H9 (cell line): Measurements from ENCODE around the gene ZNF366. TPM values are rescaled to one million over a fixed set of nuclear protein-coding genes. Genes with fewer than 3 reads are reported as not detected.

Experiments used
- DNase-seq: peaks from one replicate; pipeline ENCODE4 v3.0.0-alpha.2; 2017
- H2AFZ ChIP-seq: one replicate; pipeline ENCODE4 v1.6.1; 2013; ENCODE audit warnings: mild to moderate bottlenecking, low read length, control low read depth, moderate library complexity
- H2AK5ac ChIP-seq: 2 replicates; pipeline ENCODE4 v1.6.1; 2013; ENCODE audit warnings: low read length, control low read depth, mixed read lengths; ENCODE audit not compliant: insufficient read length
- H2BK120ac ChIP-seq: one replicate; pipeline ENCODE4 v1.6.1; 2013; ENCODE audit warnings: low read depth, mild to moderate bottlenecking, low read length, control low read depth, inconsistent platforms; ENCODE audit not compliant: poor library complexity, severe bottlenecking
- H2BK12ac ChIP-seq: 2 replicates; pipeline ENCODE4 v1.6.1; 2013; ENCODE audit warnings: low read length, control low read depth, mixed read lengths, low read depth; ENCODE audit not compliant: insufficient read length
- H2BK15ac ChIP-seq: 2 replicates; pipeline ENCODE4 v1.6.1; 2013; ENCODE audit warnings: low read depth, low read length, control low read depth
- H2BK20ac ChIP-seq: one replicate; pipeline ENCODE4 v1.6.1; 2013; ENCODE audit warnings: low read depth, mild to moderate bottlenecking, low read length, control low read depth, inconsistent platforms; ENCODE audit not compliant: poor library complexity, severe bottlenecking
- H2BK5ac ChIP-seq: 2 replicates; pipeline ENCODE4 v1.6.1; 2013; ENCODE audit warnings: low read length, control low read depth, mixed read lengths; ENCODE audit not compliant: insufficient read length
- H3K14ac ChIP-seq: 2 replicates; pipeline ENCODE4 v1.6.1; 2013; ENCODE audit warnings: low read length, control low read depth; ENCODE audit not compliant: insufficient read depth
- H3K18ac ChIP-seq: 2 replicates; pipeline ENCODE4 v1.6.1; 2013; ENCODE audit warnings: low read depth, mild to moderate bottlenecking, mixed read lengths, low read length, control low read depth; ENCODE audit not compliant: insufficient read length
- H3K23ac ChIP-seq: 2 replicates; pipeline ENCODE4 v1.6.1; 2013; ENCODE audit warnings: low read length, control low read depth, mixed read lengths, low read depth; ENCODE audit not compliant: insufficient read length
- H3K23me2 ChIP-seq: 2 replicates; pipeline ENCODE4 v1.6.1; 2013; ENCODE audit warnings: low read depth, mild to moderate bottlenecking, mixed read lengths, low read length, control low read depth; ENCODE audit not compliant: insufficient read length, poor library complexity, severe bottlenecking
- H3K27ac ChIP-seq: 2 replicates; pipeline ENCODE4 v1.5.1; 2013; ENCODE audit warnings: low read length, control low read depth, mixed read lengths, low read depth; ENCODE audit not compliant: insufficient read length
- H3K27me3 ChIP-seq: 2 replicates; pipeline ENCODE4 v1.6.1; 2013; ENCODE audit warnings: low read length, control low read depth, inconsistent platforms; ENCODE audit not compliant: insufficient read depth
- H3K4ac ChIP-seq: 2 replicates; pipeline ENCODE4 v1.6.1; 2013; ENCODE audit warnings: low read depth, mild to moderate bottlenecking, control low read depth, inconsistent platforms, low read length, moderate library complexity
- H3K4me1 ChIP-seq: 2 replicates; pipeline ENCODE4 v1.6.1; 2013; ENCODE audit warnings: low read length, control low read depth, inconsistent platforms; ENCODE audit not compliant: insufficient read depth
- H3K4me2 ChIP-seq: 2 replicates; pipeline ENCODE4 v1.6.1; 2013; ENCODE audit warnings: low read length, control low read depth, mixed read lengths; ENCODE audit not compliant: insufficient read length, insufficient read depth
- H3K56ac ChIP-seq: 2 replicates; pipeline ENCODE4 v1.6.1; 2013; ENCODE audit warnings: low read depth, mild to moderate bottlenecking, mixed read lengths, low read length, control low read depth; ENCODE audit not compliant: insufficient read length
- H3K79me1 ChIP-seq: 2 replicates; pipeline ENCODE4 v1.6.1; 2013; ENCODE audit warnings: low read depth, mild to moderate bottlenecking, moderate library complexity, low read length, control low read depth, inconsistent platforms; ENCODE audit not compliant: insufficient read depth, poor library complexity, severe bottlenecking
- H3K79me2 ChIP-seq: 2 replicates; pipeline ENCODE4 v1.6.1; 2013; ENCODE audit warnings: low read length, control low read depth, inconsistent platforms; ENCODE audit not compliant: insufficient read depth
- H3K9ac ChIP-seq: 2 replicates; pipeline ENCODE4 v1.6.1; 2013; ENCODE audit warnings: low read length, control low read depth, mixed read lengths; ENCODE audit not compliant: insufficient read length; ENCODE audit errors: extremely low read depth
- H3K9me3 ChIP-seq: one replicate; pipeline ENCODE4 v1.6.1; 2013; ENCODE audit warnings: low read depth, low read length, inconsistent platforms; ENCODE audit not compliant: control insufficient read depth
- H3T11ph ChIP-seq: one replicate; pipeline ENCODE4 v1.6.1; 2013; ENCODE audit warnings: mild to moderate bottlenecking, low read length, control low read depth, inconsistent platforms
- H4K20me1 ChIP-seq: one replicate; pipeline ENCODE4 v1.6.1; 2013; ENCODE audit not compliant: control insufficient read depth, insufficient read length, insufficient read depth
- H4K5ac ChIP-seq: 2 replicates; pipeline ENCODE4 v1.6.1; 2013; ENCODE audit warnings: low read depth, mild to moderate bottlenecking, mixed read lengths, low read length, control low read depth; ENCODE audit not compliant: insufficient read length
- H4K8ac ChIP-seq: replicated peaks from 2 replicates; pipeline ENCODE4 v1.6.1; 2013; ENCODE audit warnings: low read length, control low read depth, mixed read lengths, low read depth; ENCODE audit not compliant: insufficient read length
- H4K91ac ChIP-seq: 2 replicates; pipeline ENCODE4 v1.6.1; 2013; ENCODE audit warnings: low read depth, mild to moderate bottlenecking, moderate library complexity, mixed read lengths, low read length, control low read depth; ENCODE audit not compliant: insufficient read length
- H3K27ac Mint-ChIP-seq, 3 experiments: 2 replicates in 2 of 3; 3 replicates in 1 of 3; pipeline ENCODE4 v1.8.0; 2020 to 2021; ENCODE audit warnings: mixed read lengths in 3 of 3, mild to moderate bottlenecking in 1 of 3, moderate library complexity in 1 of 3
- H3K27me3 Mint-ChIP-seq: 2 replicates; pipeline ENCODE4 v1.8.0; 2021; ENCODE audit warnings: low read depth, mild to moderate bottlenecking, moderate library complexity, mixed read lengths
- H3K36me3 Mint-ChIP-seq, 3 experiments: 2 replicates in 2 of 3; 3 replicates in 1 of 3; pipeline ENCODE4 v1.8.0; 2020 to 2021; ENCODE audit warnings: low read depth in 3 of 3, mixed read lengths in 3 of 3; ENCODE audit not compliant: insufficient read depth in 1 of 3
- H3K4me1 Mint-ChIP-seq, 2 experiments: 2 replicates each; pipeline ENCODE4 v1.8.0; 2020; ENCODE audit warnings: mixed read lengths in 2 of 2
- H3K4me3 Mint-ChIP-seq, 2 experiments: 2 replicates in 1 of 2; 3 replicates in 1 of 2; pipeline ENCODE4 v1.8.0; 2020 to 2021; ENCODE audit warnings: mild to moderate bottlenecking in 2 of 2, mixed read lengths in 2 of 2, moderate library complexity in 1 of 2
- H3K9me3 Mint-ChIP-seq, 2 experiments: 2 replicates in 1 of 2; 3 replicates in 1 of 2; pipeline ENCODE4 v1.8.0; 2020; ENCODE audit warnings: mild to moderate bottlenecking in 2 of 2, mixed read lengths in 2 of 2, moderate library complexity in 1 of 2
- WGBS: extraction: QIAGEN DNeasy Blood & Tissue Kit; methylation state at CpG from one replicate; pipeline ENCODE4 v1.1.7; 2013; ENCODE audit warnings: missing lambda C conversion rate, low lambda C conversion rate, mixed read lengths; ENCODE audit not compliant: insufficient read length; ENCODE audit errors: extremely low coverage; 5-methylcytosine and 5-hydroxymethylcytosine counted together
- total RNA-seq: library from RNA; stranded (reverse); gene quantifications from 2 replicates; pipeline ENCODE4 v1.2.1, GENCODE V29; 2021
- TF ChIP-seq, protein P1 (sequence below): fragments of 200-600 bp; sonication (generic); conservative IDR thresholded peaks from 3 replicates; pipeline ENCODE4 v1.8.0; 2021; ENCODE audit warnings: antibody characterized with exemption, mild to moderate bottlenecking

ZNF366 gene
- total RNA-seq, 1 experiment from 2014 or later = not detected

DNA sequence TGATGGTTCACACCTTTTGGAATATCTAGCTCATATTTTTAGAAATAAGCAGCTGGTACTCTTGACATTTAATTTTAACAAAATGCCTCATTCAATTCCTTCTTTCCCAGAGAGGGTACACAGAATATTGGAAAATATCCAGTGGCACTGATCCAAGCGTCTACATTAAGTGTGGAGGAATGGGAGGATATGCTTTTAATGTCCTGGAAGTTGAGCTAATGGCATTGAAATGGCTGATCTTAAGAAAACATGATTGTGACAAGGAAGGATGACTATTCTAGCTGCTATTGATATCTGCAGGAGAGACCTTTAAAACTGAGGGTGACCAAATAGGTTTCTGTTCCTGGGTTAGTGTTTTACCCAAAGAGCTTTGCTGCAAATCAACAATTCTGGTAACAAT, 30.0 kb downstream of the ZNF366 start:
- Histone ChIP-seq H3K4ac (no peak overlapping the region), H3K79me2 (no peaks in the 10 kb centered on the region), H2BK120ac (no peak overlapping the region), H2BK15ac (no peak overlapping the region), H2BK12ac (no peak overlapping the region), H3K4me2 (no peak overlapping the region), H3K4me1 (no peaks in the 10 kb centered on the region), H2BK20ac (no peak overlapping the region), H3T11ph (no peak overlapping the region), H2AFZ (no peak overlapping the region), H3K23me2 (no peaks in the 10 kb centered on the region), H4K20me1 (no peaks in the 10 kb centered on the region), H3K18ac (no peak overlapping the region), H3K9ac (no peak overlapping the region), H4K8ac (no peak overlapping the region), H2AK5ac (no peak overlapping the region), H4K5ac (no peak overlapping the region), H3K27me3 (no peaks in the 10 kb centered on the region), H3K27ac (no peak overlapping the region), H3K9me3 (no peaks in the 10 kb centered on the region), H3K56ac (no peak overlapping the region), H3K79me1 (no peaks in the 10 kb centered on the region), H4K91ac (no peak overlapping the region), H2BK5ac (no peak overlapping the region), H3K14ac (no peak overlapping the region), H3K23ac (no peak overlapping the region)
- Mint-ChIP-seq H3K4me1 (peaks cover 0 to 4% of the 10 kb centered on the region in 2 experiments; a peak in 2 of 4 replicates), H3K4me3 (no peak overlapping the region), H3K36me3 (no peaks in the 10 kb centered on the region), H3K27ac (no peak overlapping the region), H3K27me3 (no peaks in the 10 kb centered on the region; the same call in 1 of the 2 replicates), H3K9me3 (no peaks in the 10 kb centered on the region)
- TF ChIP-seq, protein P1, sequence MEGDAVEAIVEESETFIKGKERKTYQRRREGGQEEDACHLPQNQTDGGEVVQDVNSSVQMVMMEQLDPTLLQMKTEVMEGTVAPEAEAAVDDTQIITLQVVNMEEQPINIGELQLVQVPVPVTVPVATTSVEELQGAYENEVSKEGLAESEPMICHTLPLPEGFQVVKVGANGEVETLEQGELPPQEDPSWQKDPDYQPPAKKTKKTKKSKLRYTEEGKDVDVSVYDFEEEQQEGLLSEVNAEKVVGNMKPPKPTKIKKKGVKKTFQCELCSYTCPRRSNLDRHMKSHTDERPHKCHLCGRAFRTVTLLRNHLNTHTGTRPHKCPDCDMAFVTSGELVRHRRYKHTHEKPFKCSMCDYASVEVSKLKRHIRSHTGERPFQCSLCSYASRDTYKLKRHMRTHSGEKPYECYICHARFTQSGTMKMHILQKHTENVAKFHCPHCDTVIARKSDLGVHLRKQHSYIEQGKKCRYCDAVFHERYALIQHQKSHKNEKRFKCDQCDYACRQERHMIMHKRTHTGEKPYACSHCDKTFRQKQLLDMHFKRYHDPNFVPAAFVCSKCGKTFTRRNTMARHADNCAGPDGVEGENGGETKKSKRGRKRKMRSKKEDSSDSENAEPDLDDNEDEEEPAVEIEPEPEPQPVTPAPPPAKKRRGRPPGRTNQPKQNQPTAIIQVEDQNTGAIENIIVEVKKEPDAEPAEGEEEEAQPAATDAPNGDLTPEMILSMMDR = no peak
- no CpG with 5 or more reads among the region's 1 CpG for WGBS
- no peak for DNase-seq
